ENCODE measurements around the gene LCLAT1.

LCLAT1 gene

GRCh38 chr2:30499681-30500080, 52.6 kb downstream of the LCLAT1 start:
- H3K27ac ChIP-seq (ENCODE audit: low read length): no peak overlapping the region
- H2AFZ ChIP-seq (ENCODE audit: low read depth, low read length): no peak overlapping the region
- H3K9me3 ChIP-seq (ENCODE audit: insufficient read depth, low read length): peaks cover 27% of the 10 kb centered on the region; the same call in 1 of the 2 replicates
- peaks cover 15% of the 10 kb centered on the region for H3K79me2 ChIP-seq (ENCODE audit: low read length)
- peaks cover 5% of the 10 kb centered on the region; the same call in 1 of the 2 replicates for H4K20me1 ChIP-seq (ENCODE audit: insufficient read depth, low read length)
- no peaks in the 10 kb centered on the region for H3K27me3 ChIP-seq (ENCODE audit: low read depth, low read length)
- H3K36me3 ChIP-seq (replicated peaks; ENCODE audit: low read depth, low read length): peaks cover 38% of the 10 kb centered on the region
- H3K4me3 ChIP-seq (ENCODE audit: low read length): no peak overlapping the region
- TF ChIP-seq EZH2phosphoT487 (IDR thresholded peaks at IDR 0.05; ENCODE audit: low read depth) (no peak), CTCF (IDR thresholded peaks at IDR 0.05; ENCODE audit: low read depth, low read length) (no peak)
- no peak overlapping the region for H3K4me2 ChIP-seq (ENCODE audit: low read length)
- peaks cover 21% of the 10 kb centered on the region for H3K4me1 ChIP-seq (ENCODE audit: low read length)
- H3K9ac ChIP-seq (ENCODE audit: low read length): no peak overlapping the region

- H3K27me3 ChIP-seq (ENCODE audit: low read depth, low read length): no peaks in the 10 kb centered on the region
- TF ChIP-seq EZH2phosphoT487 (IDR thresholded peaks at IDR 0.05; ENCODE audit: low read depth) (no peak), CTCF (IDR thresholded peaks at IDR 0.05; ENCODE audit: low read depth, low read length) (no peak)
- no peak overlapping the region for H2AFZ ChIP-seq (ENCODE audit: low read depth, low read length)
- H3K4me3 ChIP-seq (ENCODE audit: low read length): no peak overlapping the region
- peaks cover 15% of the 10 kb centered on the region for H3K79me2 ChIP-seq (ENCODE audit: low read length)
- H3K9ac ChIP-seq (ENCODE audit: low read length): no peak overlapping the region
- no peak overlapping the region for H3K4me2 ChIP-seq (ENCODE audit: low read length)
- peaks cover 38% of the 10 kb centered on the region for H3K36me3 ChIP-seq (replicated peaks; ENCODE audit: low read depth, low read length)
- H3K27ac ChIP-seq (ENCODE audit: low read length): no peak overlapping the region
- H3K4me1 ChIP-seq (ENCODE audit: low read length): peaks cover 17% of the 10 kb centered on the region
- H3K9me3 ChIP-seq (ENCODE audit: insufficient read depth, low read length): peaks cover 27% of the 10 kb centered on the region; the same call in 1 of the 2 replicates
- H4K20me1 ChIP-seq (ENCODE audit: insufficient read depth, low read length): peaks cover 5% of the 10 kb centered on the region; the same call in 1 of the 2 replicates
Measured at GRCh38 chr2:30500699-30501098, 53.7 kb downstream of the LCLAT1 start.

- H3K36me3 ChIP-seq (replicated peaks; ENCODE audit: low read depth, low read length): peaks cover 26% of the 10 kb centered on the region
- TF ChIP-seq CTCF (IDR thresholded peaks at IDR 0.05; ENCODE audit: low read depth, low read length): no peak
- no peak for TF ChIP-seq EZH2phosphoT487 (IDR thresholded peaks at IDR 0.05; ENCODE audit: low read depth)
- H3K9ac ChIP-seq (ENCODE audit: low read length): no peak overlapping the region
- H3K4me1 ChIP-seq (ENCODE audit: low read length): peaks cover 10% of the 10 kb centered on the region
- H3K79me2 ChIP-seq (ENCODE audit: low read length): peaks cover 10% of the 10 kb centered on the region
- H3K4me3 ChIP-seq (ENCODE audit: low read length): no peak overlapping the region
- no peak overlapping the region for H3K27ac ChIP-seq (ENCODE audit: low read length)
- no peak overlapping the region for H3K4me2 ChIP-seq (ENCODE audit: low read length)
- H2AFZ ChIP-seq (ENCODE audit: low read depth, low read length): no peak overlapping the region
- H4K20me1 ChIP-seq (ENCODE audit: insufficient read depth, low read length): peaks cover 5% of the 10 kb centered on the region; the same call in 1 of the 2 replicates
- no peaks in the 10 kb centered on the region for H3K27me3 ChIP-seq (ENCODE audit: low read depth, low read length)
- H3K9me3 ChIP-seq (ENCODE audit: insufficient read depth, low read length): peaks cover 27% of the 10 kb centered on the region; the same call in 1 of the 2 replicates
Measured at GRCh38 chr2:30502310-30502709, 55.3 kb downstream of the LCLAT1 start.

GRCh38 chr2:30503007-30503694, 56.1 kb downstream of the LCLAT1 start:
- peaks cover 18% of the 10 kb centered on the region for H3K36me3 ChIP-seq (replicated peaks; ENCODE audit: low read depth, low read length)
- peaks cover 19% of the 10 kb centered on the region; the same call in 1 of the 2 replicates for H3K9me3 ChIP-seq (ENCODE audit: insufficient read depth, low read length)
- no peak overlapping the region for H3K4me3 ChIP-seq (ENCODE audit: low read length)
- H3K4me1 ChIP-seq (ENCODE audit: low read length): peaks cover 10% of the 10 kb centered on the region
- H3K27me3 ChIP-seq (ENCODE audit: low read depth, low read length): no peaks in the 10 kb centered on the region
- H3K27ac ChIP-seq (ENCODE audit: low read length): no peak overlapping the region
- no peak for TF ChIP-seq EZH2phosphoT487 (IDR thresholded peaks at IDR 0.05; ENCODE audit: low read depth)
- TF ChIP-seq CTCF (IDR thresholded peaks at IDR 0.05; ENCODE audit: low read depth, low read length): peak; percentile 28
- H3K9ac ChIP-seq (ENCODE audit: low read length): no peak overlapping the region
- no peak overlapping the region for H2AFZ ChIP-seq (ENCODE audit: low read depth, low read length)
- H3K79me2 ChIP-seq (ENCODE audit: low read length): peaks cover 7% of the 10 kb centered on the region; the same call in 1 of the 2 replicates
- H3K4me2 ChIP-seq (ENCODE audit: low read length): peak overlapping the region; percentile 7; the same call in 1 of the 2 replicates
- peaks cover 5% of the 10 kb centered on the region; the same call in 1 of the 2 replicates for H4K20me1 ChIP-seq (ENCODE audit: insufficient read depth, low read length)

Measured in OCI-LY3 (cell line).